Measurements from ENCODE around the gene DOCK9. TPM values are rescaled to one million over a fixed set of nuclear protein-coding genes. Genes with fewer than 3 reads are reported as not detected.
A peak's percentile ranks its signal among the peaks of the same experiment; 100 is the strongest.

DOCK9 gene
- total RNA-seq, 1 donor from 2014 or later: 45.9 TPM

DNA sequence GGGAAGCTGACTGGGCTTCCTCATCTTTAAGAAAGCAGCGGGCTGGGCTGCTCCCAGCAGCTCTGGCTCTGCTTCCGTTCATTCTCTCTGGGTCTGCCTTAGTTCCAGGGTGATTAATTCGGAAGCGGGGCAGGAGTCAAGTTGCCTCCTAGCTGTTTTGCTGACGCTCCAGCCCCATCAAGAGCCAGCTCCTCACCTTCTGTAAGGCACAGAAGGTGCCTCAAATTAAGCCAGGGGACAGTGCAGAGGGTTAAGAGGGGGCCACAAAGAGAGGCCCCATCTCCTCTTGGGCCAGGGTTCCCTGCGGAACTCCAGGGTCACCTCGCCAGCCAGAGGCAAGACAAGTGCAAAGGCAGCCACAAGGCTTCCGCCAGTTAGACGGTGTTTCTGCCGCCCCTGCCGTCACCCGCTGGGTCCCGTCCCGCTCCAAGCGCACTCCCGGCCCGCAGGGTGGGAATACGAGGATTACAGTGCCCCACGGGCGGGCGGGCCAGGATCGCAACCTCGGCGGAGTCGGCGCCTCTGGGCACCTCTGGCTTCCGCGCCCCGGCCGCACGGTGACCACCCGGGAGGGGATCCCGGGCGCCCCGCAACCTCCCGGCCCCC, 225.9 kb downstream of the DOCK9 start:
- DNase-seq (ENCODE audit: low spot score): no peak
- Mint-ChIP-seq H3K4me3 (ENCODE audit: unreplicated experiment) (peak overlapping the region; percentile 53), H3K4me1 (ENCODE audit: low read depth) (peaks cover 8% of the 10 kb centered on the region), H3K36me3 (ENCODE audit: low read depth) (peaks cover 3% of the 10 kb centered on the region), H3K9me3 (ENCODE audit: low read depth) (peaks cover 6% of the 10 kb centered on the region), H3K27me3 (ENCODE audit: low read depth) (peaks cover 49% of the 10 kb centered on the region), H3K27ac (ENCODE audit: unreplicated experiment) (no peak overlapping the region)
- TF ChIP-seq CTCF (IDR thresholded peaks at IDR 0.05): no peak

GRCh38 chr13:98751367-98751782, 226.5 kb downstream of the DOCK9 start:
- Mint-ChIP-seq H3K27me3 (ENCODE audit: low read depth) (peaks cover 45% of the 10 kb centered on the region), H3K4me1 (ENCODE audit: low read depth) (peaks cover 8% of the 10 kb centered on the region), H3K36me3 (ENCODE audit: low read depth) (peaks cover 3% of the 10 kb centered on the region), H3K9me3 (ENCODE audit: low read depth) (peaks cover 6% of the 10 kb centered on the region), H3K27ac (ENCODE audit: unreplicated experiment) (no peak overlapping the region), H3K4me3 (ENCODE audit: unreplicated experiment) (no peak overlapping the region)
- TF ChIP-seq CTCF (IDR thresholded peaks at IDR 0.05): no peak
- DNase-seq (ENCODE audit: low spot score): no peak

DNA sequence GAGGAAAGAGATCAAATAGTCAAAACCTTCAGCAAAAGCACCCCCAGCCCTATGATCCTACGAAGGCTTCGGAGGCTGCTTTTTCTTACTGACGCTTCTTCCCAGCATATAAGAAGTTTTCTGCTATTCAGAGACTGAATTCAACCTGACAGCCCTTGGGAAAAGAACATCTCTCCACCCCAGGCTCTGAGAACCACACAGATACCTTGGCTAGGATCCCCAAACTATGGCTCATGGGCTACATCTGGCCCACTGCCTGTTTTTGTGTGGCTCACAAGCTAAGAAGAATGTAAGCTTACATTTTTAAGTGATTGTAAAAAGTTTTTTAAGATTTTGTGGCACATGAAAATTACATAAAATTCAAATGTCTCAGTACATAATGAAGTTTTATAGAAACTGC, 228.4 kb downstream of the DOCK9 start:
- no peak for TF ChIP-seq CTCF (IDR thresholded peaks at IDR 0.05)
- DNase-seq (ENCODE audit: low spot score): no peak
- no peak overlapping the region for H3K27ac Mint-ChIP-seq (ENCODE audit: unreplicated experiment)

DNA sequence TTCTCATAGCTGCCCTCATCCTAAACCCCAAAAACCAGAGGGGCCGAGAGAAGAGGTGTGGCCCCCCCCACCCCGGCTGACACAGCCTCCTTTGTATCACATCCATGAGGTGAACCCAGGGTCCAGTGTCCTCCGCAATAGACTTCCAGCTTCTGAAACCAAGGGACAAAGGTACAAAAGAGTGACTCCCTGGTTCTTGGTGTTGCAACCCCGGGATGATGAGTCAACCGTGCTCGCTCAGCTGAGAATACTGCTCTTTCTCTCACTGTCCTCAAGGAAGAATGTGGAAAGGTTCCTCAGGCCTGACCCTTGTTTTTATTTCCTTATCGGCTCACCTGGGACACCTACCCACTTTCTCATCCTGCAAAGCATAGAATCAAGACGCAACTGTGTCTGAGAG, 230.9 kb downstream of the DOCK9 start:
- Mint-ChIP-seq H3K27me3 (ENCODE audit: low read depth) (peaks cover 19% of the 10 kb centered on the region), H3K27ac (ENCODE audit: unreplicated experiment) (no peak overlapping the region), H3K4me1 (ENCODE audit: low read depth) (peaks cover 7% of the 10 kb centered on the region), H3K36me3 (ENCODE audit: low read depth) (no peaks in the 10 kb centered on the region), H3K9me3 (ENCODE audit: low read depth) (peaks cover 2% of the 10 kb centered on the region), H3K4me3 (ENCODE audit: unreplicated experiment) (no peak overlapping the region)
- TF ChIP-seq CTCF (IDR thresholded peaks at IDR 0.05): no peak
- DNase-seq (ENCODE audit: low spot score): no peak

More for the DNA sequence above, 228.4 kb downstream of the DOCK9 start:
- peaks cover 3% of the 10 kb centered on the region for H3K36me3 Mint-ChIP-seq (ENCODE audit: low read depth)
- no peak overlapping the region for H3K4me3 Mint-ChIP-seq (ENCODE audit: unreplicated experiment)
- H3K9me3 Mint-ChIP-seq (ENCODE audit: low read depth): peaks cover 8% of the 10 kb centered on the region
- H3K27me3 Mint-ChIP-seq (ENCODE audit: low read depth): peaks cover 34% of the 10 kb centered on the region
- H3K4me1 Mint-ChIP-seq (ENCODE audit: low read depth): peaks cover 8% of the 10 kb centered on the region

Other genes with a start within 250 kb of the DOCK9 start
- not detected in 3 replicates for gene SLC15A1, start 225.4 kb downstream of the DOCK9 start, total RNA-seq
- gene UBAC2, start 222.8 kb upstream of the DOCK9 start, total RNA-seq: 70.8 to 76.0 TPM (median 74.9 TPM) in 3 replicates